DMS 273 (cell line): Measurements from ENCODE around the gene SPRN.

ENCODE experiments used
- DNase-seq: peaks from one replicate; lab custom pipeline; 2025; ENCODE audit not compliant: unreplicated experiment; lab: John Stamatoyannopoulos, UW

The SPRN gene

DNA sequence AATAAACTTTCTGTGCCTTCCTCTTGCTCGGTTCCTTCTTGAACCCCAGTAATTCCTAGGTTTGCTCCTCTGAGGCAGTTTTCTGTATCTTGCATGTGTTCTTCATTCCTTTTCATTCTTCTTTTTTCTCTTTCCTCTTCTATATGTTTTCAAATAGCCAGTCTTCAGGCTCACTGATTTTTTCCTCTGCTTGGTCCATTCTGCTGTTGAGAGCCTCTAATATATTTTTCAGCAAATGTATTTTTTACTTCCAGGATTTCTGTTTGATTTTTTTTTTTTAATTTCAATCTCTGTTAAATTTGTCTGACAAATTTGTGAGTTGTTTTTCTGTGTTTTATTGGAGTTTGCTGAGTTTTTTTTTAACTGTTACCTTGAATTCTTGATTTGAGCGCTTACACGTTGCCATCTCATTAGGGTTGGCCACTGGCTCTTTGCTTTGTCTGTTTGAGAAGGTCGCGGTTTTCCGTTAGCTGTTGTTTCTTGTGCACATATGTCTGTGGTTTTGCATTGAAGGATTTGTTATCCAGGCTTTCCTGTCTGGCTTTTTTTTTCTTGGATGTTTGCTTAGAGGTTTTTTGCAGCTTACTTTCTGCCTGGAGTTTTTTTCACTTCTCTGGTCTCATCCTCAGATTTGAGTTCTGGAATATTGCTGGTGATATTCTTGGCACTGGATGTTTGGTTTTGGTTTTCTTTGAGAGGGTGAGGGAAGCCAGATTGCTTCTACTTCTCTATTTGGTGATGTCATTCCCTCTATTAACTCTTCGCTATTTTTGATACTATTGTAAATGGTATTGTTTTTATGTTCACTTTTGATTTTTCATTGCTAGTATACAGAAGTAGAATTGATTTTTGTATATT is 12.7 kb downstream of the SPRN start:
- no peak for DNase-seq

GRCh38 chr10:133405844-133406527 is 18.4 kb downstream of the SPRN start:
- DNase-seq: no peak

DNA sequence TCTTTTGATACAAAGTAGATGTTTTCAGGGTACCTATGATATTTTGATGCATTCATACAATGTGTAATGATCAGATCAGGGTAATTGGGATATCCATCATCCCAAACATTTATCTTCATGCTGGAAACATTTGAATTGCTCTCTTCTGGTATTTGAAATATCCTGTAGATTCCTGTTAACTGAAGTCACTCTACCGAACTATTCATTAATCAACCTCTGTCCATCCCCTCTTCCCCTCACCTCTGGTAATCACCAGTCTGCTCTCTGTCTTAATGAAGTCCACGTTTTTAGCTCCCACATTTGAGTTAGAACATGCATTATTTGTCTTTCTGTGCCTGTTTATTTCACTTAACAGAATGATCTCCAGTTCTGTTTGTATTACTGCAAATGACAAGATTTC is 19.2 kb downstream of the SPRN start:
- DNase-seq: no peak

- DNase-seq: no peak
These were observed 20.6 kb downstream of the SPRN start for GRCh38 chr10:133403784-133404183.

- DNase-seq: no peak
These were observed 21.1 kb downstream of the SPRN start for GRCh38 chr10:133403359-133403758.

GRCh38 chr10:133401981-133402725 is 22.3 kb downstream of the SPRN start:
- no peak for DNase-seq

- DNase-seq: no peak
These were observed 22.9 kb downstream of the SPRN start for GRCh38 chr10:133401500-133401899.

DNA sequence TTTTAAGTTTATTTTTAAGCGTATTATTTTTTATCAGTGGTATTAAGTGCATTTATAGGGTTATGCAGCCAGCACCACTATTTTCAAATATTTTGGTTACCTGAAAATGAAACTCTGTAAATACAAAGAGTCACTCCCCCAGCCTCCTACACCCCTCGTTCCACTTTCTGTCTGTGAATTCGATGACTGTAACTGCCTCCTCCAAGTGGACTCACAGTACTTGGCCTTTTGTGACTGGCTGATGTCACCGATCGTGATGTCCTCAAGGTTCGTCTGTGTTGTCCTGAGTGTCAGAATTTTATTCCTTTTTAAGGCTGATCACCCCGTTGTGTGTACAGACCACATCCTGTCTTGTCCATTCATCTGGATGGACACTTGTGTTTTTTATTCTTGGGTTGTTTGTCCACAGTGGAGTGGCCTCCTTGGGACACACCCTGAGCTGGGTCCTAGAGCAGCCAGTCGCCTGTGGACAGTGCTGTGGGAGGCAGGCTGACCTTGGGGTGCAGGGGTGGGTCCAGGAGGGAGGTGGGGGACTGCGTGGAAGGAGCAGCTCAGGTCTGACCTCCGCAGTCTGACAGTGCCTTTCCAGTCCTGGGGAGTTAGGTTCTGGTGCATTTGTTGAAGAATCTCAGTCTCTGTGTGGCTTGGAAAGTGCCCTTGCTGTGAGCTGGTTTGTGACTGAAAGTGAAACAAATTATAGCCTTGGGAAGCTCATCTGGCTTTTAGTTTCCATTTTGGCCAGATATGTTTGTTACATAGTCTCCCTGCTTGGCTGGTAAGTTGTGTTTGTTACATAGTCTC is 23.6 kb downstream of the SPRN start:
- no peak for DNase-seq

DNA sequence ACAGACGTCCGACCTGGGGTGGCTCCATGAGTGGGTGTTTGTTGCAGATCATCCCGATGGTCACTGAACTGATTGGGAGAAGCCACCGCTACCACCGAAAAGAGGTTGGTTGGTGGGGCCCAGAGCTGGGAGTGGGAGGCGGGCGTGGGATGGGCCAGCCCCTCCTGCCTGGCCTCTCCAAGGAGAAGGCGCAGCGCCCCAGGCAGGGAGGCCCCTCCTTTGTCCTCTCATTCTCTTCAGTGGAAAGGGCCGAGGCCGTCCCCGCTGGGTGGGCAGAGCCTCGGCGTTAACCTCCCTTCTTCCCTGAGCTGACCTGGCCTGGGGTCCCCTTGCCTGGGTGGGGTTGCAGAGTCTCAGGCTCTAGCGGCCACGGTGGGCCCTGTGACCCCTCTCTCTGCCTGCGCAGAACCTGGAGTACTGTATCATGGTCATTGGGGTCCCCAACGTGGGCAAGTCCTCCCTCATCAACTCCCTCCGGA is 25.3 kb downstream of the SPRN start:
- no peak for DNase-seq

- DNase-seq: no peak
These were observed 26.5 kb downstream of the SPRN start for GRCh38 chr10:133397938-133398337.

DNA sequence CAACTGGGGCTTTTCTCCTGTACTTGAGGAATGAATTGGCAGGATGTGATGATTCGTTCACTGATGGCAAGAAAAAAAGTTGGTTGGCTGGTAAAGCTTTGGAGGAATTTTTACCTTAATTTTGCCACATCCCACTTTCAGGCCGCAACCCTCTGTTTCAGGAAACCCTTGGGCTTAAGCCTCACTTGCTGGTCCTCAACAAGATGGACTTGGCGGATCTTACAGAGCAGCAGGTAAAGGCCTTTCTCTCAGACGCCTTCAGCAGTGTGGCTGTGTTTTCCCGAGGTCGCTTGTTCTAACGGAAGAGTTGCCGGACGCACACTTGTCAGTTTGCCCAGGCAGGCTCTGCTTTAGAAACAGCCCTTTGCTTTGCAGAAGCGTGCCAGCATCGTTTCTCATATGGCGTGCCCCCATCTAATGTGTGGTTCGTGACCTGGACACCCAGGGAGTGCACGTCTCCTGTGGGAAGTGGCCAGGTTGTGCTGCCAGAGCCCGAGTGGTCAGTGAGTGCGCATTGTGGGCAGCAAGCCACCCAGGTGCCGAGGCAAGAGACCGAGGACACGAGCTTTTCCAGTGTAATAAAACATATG is 28.3 kb downstream of the SPRN start:
- no peak for DNase-seq

DNA sequence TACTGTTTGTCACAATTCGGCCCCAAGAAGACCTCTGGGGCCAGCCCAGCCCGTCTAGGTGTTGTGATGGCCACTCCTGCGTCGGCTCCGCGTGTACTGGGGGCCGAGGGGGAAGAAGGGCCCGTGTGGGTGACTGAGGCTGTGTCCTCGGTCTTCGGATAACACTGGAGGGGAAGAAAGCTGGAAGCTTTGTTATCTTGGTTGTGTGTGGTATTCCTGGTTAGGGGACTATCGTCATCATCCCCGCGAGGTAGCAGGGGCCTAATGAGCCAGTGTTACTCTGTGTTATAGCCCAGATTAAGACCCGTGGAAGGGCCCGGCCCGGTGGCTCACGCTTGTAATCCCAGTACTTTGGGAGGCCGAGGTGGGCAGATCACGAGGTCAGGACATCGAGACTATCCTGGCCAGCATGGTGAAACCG is 29.6 kb downstream of the SPRN start:
- no peak for DNase-seq

GRCh38 chr10:133394064-133394663 is 30.3 kb downstream of the SPRN start, which contains the start of gene MTG1:
MTG1 (plus strand) TSS chr10:133394157; CDS start chr10:133394221, 64 bp downstream.
- peak; percentile 97 for DNase-seq

GRCh38 chr10:133393401-133394063 is 30.9 kb downstream of the SPRN start:
- DNase-seq: no peak

- no peak for DNase-seq
These were observed 32.5 kb downstream of the SPRN start for GRCh38 chr10:133391761-133392518.

DNA sequence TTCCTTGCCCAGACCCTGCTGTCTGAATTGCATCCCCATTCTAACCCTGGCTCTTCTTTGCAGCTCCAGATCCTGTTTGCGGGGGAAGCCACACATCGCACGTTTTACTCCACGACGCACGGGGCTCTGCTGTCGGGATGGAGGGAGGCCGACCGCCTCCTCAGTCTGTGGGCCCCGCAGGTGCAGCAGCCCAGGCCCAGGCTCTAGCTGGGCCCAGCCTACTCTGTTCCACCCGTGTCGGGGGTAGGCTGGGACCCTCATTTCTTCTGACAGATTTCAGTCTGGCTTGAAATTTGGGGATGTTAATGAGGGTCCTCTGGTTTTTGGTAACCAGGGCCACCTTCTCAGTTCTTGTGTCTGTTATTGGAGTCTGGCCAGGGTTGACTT is 33.2 kb downstream of the SPRN start:
- DNase-seq: no peak

GRCh38 chr10:133390597-133391248 is 33.7 kb downstream of the SPRN start:
- no peak for DNase-seq
